WTC11 (cell line): ENCODE measurements around the gene TTC7B.

ENCODE experiments used
- CREB1 ChIP-seq: sonication (generic); formaldehyde crosslinking; IDR thresholded peaks from 2 replicates; pipeline ENCODE4 v1.8.0; 2023; ENCODE audit warnings: mild to moderate bottlenecking, missing genetic modification reagents
- CREM ChIP-seq: sonication (generic); formaldehyde crosslinking; IDR thresholded peaks from 2 replicates; pipeline ENCODE4 v1.8.1; 2022; ENCODE audit warnings: mild to moderate bottlenecking, missing genetic modification reagents, moderate library complexity
- CTCF ChIP-seq: fragments of 200-600 bp; IDR thresholded peaks from 2 replicates; pipeline ENCODE4 v1.8.0; 2022; ENCODE audit warnings: antibody characterized with exemption
- ETV6 ChIP-seq: sonication (generic); formaldehyde crosslinking; IDR thresholded peaks from 2 replicates; pipeline ENCODE4 v1.8.1; 2022; ENCODE audit warnings: mild to moderate bottlenecking, missing genetic modification reagents
- JUN ChIP-seq: sonication (generic); formaldehyde crosslinking; IDR thresholded peaks from 2 replicates; pipeline ENCODE4 v1.8.0; 2023; ENCODE audit warnings: mild to moderate bottlenecking, missing genetic modification reagents
- MYBL2 ChIP-seq: sonication (generic); formaldehyde crosslinking; IDR thresholded peaks from 2 replicates; pipeline ENCODE4 v1.8.1; 2023; ENCODE audit warnings: mild to moderate bottlenecking, moderate library complexity, missing genetic modification reagents
- TEAD4 ChIP-seq: sonication (generic); formaldehyde crosslinking; IDR thresholded peaks from 2 replicates; pipeline ENCODE4 v1.8.0; 2022; ENCODE audit warnings: mild to moderate bottlenecking, missing genetic modification reagents
- USF2 ChIP-seq: sonication (generic); formaldehyde crosslinking; IDR thresholded peaks from 2 replicates; pipeline ENCODE4 v1.8.1; 2023; ENCODE audit warnings: mild to moderate bottlenecking, missing genetic modification reagents, moderate library complexity
- ZSCAN18 ChIP-seq: fragments of 250-450 bp; sonication (Bioruptor Pico); IDR thresholded peaks from 2 replicates; pipeline ENCODE4 v2.1.2; 2022; ENCODE audit warnings: mild to moderate bottlenecking, moderate library complexity
- TF ChIP-seq, protein P1 (sequence below): sonication (generic); formaldehyde crosslinking; IDR thresholded peaks from 2 replicates; pipeline ENCODE4 v1.8.0; 2022; ENCODE audit warnings: mild to moderate bottlenecking, missing genetic modification reagents
- TF ChIP-seq, protein P2 (sequence below): sonication (generic); formaldehyde crosslinking; IDR thresholded peaks from 2 replicates; pipeline ENCODE4 v1.8.0; 2023; ENCODE audit warnings: mild to moderate bottlenecking, missing genetic modification reagents
- TF ChIP-seq, protein P3 (sequence below): sonication (generic); formaldehyde crosslinking; conservative IDR thresholded peaks from 2 replicates; pipeline ENCODE4 v1.8.1; 2022; ENCODE audit warnings: mild to moderate bottlenecking, missing genetic modification reagents

- TF ChIP-seq CTCF: no peak
- TF ChIP-seq USF2 (CRISPR knock-in tag): no peak
- no peak for TF ChIP-seq ZSCAN18 (CRISPR knock-in tag)
- TF ChIP-seq, protein P1, sequence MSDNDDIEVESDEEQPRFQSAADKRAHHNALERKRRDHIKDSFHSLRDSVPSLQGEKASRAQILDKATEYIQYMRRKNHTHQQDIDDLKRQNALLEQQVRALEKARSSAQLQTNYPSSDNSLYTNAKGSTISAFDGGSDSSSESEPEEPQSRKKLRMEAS (CRISPR knock-in tag): no peak
- TF ChIP-seq MYBL2: no peak
- no peak for TF ChIP-seq JUN (CRISPR knock-in tag)
- TF ChIP-seq, protein P2, sequence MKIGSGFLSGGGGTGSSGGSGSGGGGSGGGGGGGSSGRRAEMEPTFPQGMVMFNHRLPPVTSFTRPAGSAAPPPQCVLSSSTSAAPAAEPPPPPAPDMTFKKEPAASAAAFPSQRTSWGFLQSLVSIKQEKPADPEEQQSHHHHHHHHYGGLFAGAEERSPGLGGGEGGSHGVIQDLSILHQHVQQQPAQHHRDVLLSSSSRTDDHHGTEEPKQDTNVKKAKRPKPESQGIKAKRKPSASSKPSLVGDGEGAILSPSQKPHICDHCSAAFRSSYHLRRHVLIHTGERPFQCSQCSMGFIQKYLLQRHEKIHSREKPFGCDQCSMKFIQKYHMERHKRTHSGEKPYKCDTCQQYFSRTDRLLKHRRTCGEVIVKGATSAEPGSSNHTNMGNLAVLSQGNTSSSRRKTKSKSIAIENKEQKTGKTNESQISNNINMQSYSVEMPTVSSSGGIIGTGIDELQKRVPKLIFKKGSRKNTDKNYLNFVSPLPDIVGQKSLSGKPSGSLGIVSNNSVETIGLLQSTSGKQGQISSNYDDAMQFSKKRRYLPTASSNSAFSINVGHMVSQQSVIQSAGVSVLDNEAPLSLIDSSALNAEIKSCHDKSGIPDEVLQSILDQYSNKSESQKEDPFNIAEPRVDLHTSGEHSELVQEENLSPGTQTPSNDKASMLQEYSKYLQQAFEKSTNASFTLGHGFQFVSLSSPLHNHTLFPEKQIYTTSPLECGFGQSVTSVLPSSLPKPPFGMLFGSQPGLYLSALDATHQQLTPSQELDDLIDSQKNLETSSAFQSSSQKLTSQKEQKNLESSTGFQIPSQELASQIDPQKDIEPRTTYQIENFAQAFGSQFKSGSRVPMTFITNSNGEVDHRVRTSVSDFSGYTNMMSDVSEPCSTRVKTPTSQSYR: no peak
- no peak for TF ChIP-seq ETV6
- no peak for TF ChIP-seq CREB1
- TF ChIP-seq, protein P3, sequence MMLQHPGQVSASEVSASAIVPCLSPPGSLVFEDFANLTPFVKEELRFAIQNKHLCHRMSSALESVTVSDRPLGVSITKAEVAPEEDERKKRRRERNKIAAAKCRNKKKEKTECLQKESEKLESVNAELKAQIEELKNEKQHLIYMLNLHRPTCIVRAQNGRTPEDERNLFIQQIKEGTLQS (CRISPR knock-in tag): no peak
- TF ChIP-seq TEAD4 (CRISPR knock-in tag): no peak
- no peak for TF ChIP-seq CREM (CRISPR knock-in tag)
Measured at GRCh38 chr14:90490720-90491050, 325.5 kb downstream of the TTC7B start.
